ENCODE measurements around the gene HLA-B.

DNA sequence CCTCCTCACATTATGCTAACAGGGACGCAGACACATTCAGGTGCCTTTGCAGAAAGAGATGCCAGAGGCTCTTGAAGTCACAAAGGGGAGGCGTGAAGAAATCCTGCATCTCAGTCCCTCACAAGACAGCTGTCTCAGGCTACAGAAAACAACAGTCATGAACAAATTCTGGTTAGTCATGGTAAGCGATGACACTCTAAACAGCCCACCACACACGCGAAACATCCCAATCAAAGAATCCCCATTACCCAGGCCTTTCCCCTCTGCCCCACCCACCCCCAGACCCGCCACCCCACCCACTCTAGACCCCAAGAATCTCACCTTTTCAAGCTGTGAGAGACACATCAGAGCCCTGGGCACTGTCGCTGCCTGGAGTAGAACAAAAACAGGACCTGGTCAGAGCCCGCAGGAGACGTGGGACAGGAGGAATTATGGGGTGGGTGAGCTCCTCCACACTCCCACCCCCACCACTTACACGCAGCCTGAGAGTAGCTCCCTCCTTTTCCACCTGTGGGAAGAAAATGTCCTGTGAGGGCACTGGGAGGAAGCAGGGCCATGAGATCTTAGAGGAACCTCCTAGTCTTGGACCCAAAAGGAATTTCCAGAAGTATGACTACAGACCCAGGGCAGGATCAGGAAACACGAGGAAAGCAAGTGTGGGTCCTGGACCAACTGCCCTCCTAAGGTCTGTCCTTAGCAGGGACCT lies 2.7 kb downstream of the HLA-B start:
- TF ChIP-seq POLR2A (IDR thresholded peaks at IDR 0.05; ENCODE audit: low read depth, low read length) (0 out of 2 replicates have a peak, but pooled peaks have one; percentile 18), POLR2AphosphoS5 (IDR thresholded peaks at IDR 0.05; ENCODE audit: low read depth, low read length) (no peak; the same call in 1 of the 2 replicates), TAF1 (IDR thresholded peaks at IDR 0.05; ENCODE audit: low read depth, low read length) (no peak), SPI1 (IDR thresholded peaks at IDR 0.05; ENCODE audit: low read depth, low read length) (no peak), PAX5 (IDR thresholded peaks at IDR 0.05; ENCODE audit: insufficient read depth, low read length, severe bottlenecking) (no peak)
